Osteocyte (in vitro differentiated cells): ENCODE results near the gene ICAM3. TPM values are rescaled to one million over a fixed set of nuclear protein-coding genes. Genes with fewer than 3 reads are reported as not detected.

Source experiments
- DNase-seq: peaks from one replicate; pipeline ENCODE4 v3.0.0; 2021; ENCODE audit warnings: mixed read lengths; ENCODE audit not compliant: unreplicated experiment; ENCODE audit errors: extremely low spot score
- H3K27ac Mint-ChIP-seq: one replicate; pipeline ENCODE4 v1.8.0; 2021; ENCODE audit warnings: mild to moderate bottlenecking, mixed read lengths; ENCODE audit not compliant: unreplicated experiment
- H3K27me3 Mint-ChIP-seq: one replicate; pipeline ENCODE4 v1.8.0; 2021; ENCODE audit warnings: mixed read lengths; ENCODE audit not compliant: unreplicated experiment
- H3K36me3 Mint-ChIP-seq: one replicate; pipeline ENCODE4 v1.8.0; 2021; ENCODE audit warnings: mixed read lengths; ENCODE audit not compliant: unreplicated experiment
- H3K4me1 Mint-ChIP-seq: one replicate; pipeline ENCODE4 v1.8.0; 2021; ENCODE audit warnings: mixed read lengths; ENCODE audit not compliant: unreplicated experiment
- H3K4me3 Mint-ChIP-seq: one replicate; pipeline ENCODE4 v1.8.0; 2021; ENCODE audit warnings: mild to moderate bottlenecking, moderate library complexity, mixed read lengths; ENCODE audit not compliant: unreplicated experiment
- H3K9me3 Mint-ChIP-seq: one replicate; pipeline ENCODE4 v1.8.0; 2021; ENCODE audit warnings: mixed read lengths; ENCODE audit not compliant: unreplicated experiment
- CTCF ChIP-seq: fragments of 200-600 bp; sonication (generic); IDR thresholded peaks from 2 replicates; pipeline ENCODE4 v1.5.0; 2021; ENCODE audit warnings: antibody characterized with exemption, mild to moderate bottlenecking, moderate library complexity
- total RNA-seq: library from RNA; stranded (reverse); gene quantifications from 2 replicates; pipeline ENCODE4 v1.2.1, GENCODE V29; 2021

Gene ICAM3
- total RNA-seq, 1 donor from 2014 or later = 9.8 TPM

- no peak for DNase-seq
- peaks cover 25% of the 10 kb centered on the region for H3K4me1 Mint-ChIP-seq
- H3K27ac Mint-ChIP-seq = peak overlapping the region; percentile 99
- H3K9me3 Mint-ChIP-seq = no peaks in the 10 kb centered on the region
- no peaks in the 10 kb centered on the region for H3K27me3 Mint-ChIP-seq
- H3K4me3 Mint-ChIP-seq = peak overlapping the region; percentile 95
- peak; percentile 25 for TF ChIP-seq CTCF
- H3K36me3 Mint-ChIP-seq = peaks cover 10% of the 10 kb centered on the region
These were observed 7.1 kb downstream of the ICAM3 start for GRCh38 chr19:10332158-10332964.

- H3K27me3 Mint-ChIP-seq = no peaks in the 10 kb centered on the region
- no peak overlapping the region for H3K27ac Mint-ChIP-seq
- no peaks in the 10 kb centered on the region for H3K9me3 Mint-ChIP-seq
- H3K4me3 Mint-ChIP-seq = no peak overlapping the region
- H3K4me1 Mint-ChIP-seq = peaks cover 22% of the 10 kb centered on the region
- DNase-seq = no peak
- TF ChIP-seq CTCF = no peak
- H3K36me3 Mint-ChIP-seq = peaks cover 10% of the 10 kb centered on the region
These were observed 9.9 kb downstream of the ICAM3 start for GRCh38 chr19:10329555-10329954.

GRCh38 chr19:10328558-10329429 is 10.6 kb downstream of the ICAM3 start:
- Mint-ChIP-seq H3K27ac (no peak overlapping the region), H3K36me3 (peaks cover 14% of the 10 kb centered on the region), H3K27me3 (no peaks in the 10 kb centered on the region), H3K4me1 (peaks cover 16% of the 10 kb centered on the region), H3K9me3 (no peaks in the 10 kb centered on the region), H3K4me3 (no peak overlapping the region)
- DNase-seq = no peak
- no peak for TF ChIP-seq CTCF

- no peak for TF ChIP-seq CTCF
- H3K27me3 Mint-ChIP-seq = no peaks in the 10 kb centered on the region
- DNase-seq = no peak
- peaks cover 14% of the 10 kb centered on the region for H3K36me3 Mint-ChIP-seq
- peaks cover 10% of the 10 kb centered on the region for H3K4me1 Mint-ChIP-seq
- no peaks in the 10 kb centered on the region for H3K9me3 Mint-ChIP-seq
- H3K4me3 Mint-ChIP-seq = no peak overlapping the region
- no peak overlapping the region for H3K27ac Mint-ChIP-seq
These were observed 11.6 kb downstream of the ICAM3 start for GRCh38 chr19:10327793-10328192.

GRCh38 chr19:10325732-10326131 is 13.7 kb downstream of the ICAM3 start:
- Mint-ChIP-seq H3K4me1 (no peaks in the 10 kb centered on the region), H3K4me3 (no peak overlapping the region), H3K9me3 (no peaks in the 10 kb centered on the region), H3K27ac (no peak overlapping the region), H3K27me3 (no peaks in the 10 kb centered on the region), H3K36me3 (peaks cover 17% of the 10 kb centered on the region)
- no peak for DNase-seq
- no peak for TF ChIP-seq CTCF
